ENCODE measurements around the gene STAM2.

DNA sequence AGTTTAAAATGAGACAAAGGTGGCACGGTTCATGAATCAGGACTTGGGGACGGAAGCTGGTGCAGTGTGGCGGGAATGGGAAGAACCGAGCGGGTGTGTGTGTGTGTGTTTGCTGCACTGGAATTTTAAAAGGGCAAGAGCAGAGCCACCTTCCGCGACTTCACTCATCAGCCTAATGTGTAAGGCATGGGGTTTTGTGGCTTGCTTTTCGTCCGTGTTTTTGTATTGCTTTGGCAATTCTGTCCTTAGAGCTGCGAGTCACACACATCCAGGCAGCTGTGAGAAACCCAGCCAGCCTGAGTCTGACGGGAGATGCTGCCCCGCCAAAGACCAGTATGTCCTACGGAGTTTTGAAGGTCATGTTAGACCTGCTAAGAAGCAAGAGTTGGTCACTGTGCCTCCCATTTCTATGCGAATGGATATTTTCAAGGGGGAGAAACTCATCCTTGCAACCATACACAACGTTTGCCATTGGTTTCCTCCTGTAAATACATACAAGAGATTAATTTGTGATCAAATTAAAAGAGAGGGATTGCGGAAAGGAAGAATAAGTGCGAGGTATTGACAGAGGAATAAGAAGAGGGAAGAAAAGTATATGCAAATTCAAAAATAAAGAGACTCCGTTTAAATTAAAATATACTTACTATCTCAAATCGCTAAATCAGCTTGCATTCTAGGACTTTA is 76.1 kb downstream of the STAM2 start:
- TF ChIP-seq, protein P1, sequence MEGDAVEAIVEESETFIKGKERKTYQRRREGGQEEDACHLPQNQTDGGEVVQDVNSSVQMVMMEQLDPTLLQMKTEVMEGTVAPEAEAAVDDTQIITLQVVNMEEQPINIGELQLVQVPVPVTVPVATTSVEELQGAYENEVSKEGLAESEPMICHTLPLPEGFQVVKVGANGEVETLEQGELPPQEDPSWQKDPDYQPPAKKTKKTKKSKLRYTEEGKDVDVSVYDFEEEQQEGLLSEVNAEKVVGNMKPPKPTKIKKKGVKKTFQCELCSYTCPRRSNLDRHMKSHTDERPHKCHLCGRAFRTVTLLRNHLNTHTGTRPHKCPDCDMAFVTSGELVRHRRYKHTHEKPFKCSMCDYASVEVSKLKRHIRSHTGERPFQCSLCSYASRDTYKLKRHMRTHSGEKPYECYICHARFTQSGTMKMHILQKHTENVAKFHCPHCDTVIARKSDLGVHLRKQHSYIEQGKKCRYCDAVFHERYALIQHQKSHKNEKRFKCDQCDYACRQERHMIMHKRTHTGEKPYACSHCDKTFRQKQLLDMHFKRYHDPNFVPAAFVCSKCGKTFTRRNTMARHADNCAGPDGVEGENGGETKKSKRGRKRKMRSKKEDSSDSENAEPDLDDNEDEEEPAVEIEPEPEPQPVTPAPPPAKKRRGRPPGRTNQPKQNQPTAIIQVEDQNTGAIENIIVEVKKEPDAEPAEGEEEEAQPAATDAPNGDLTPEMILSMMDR (IDR thresholded peaks at IDR 0.05; ENCODE audit: extremely low read depth in 1 of 2, insufficient read depth in 1 of 2, low read depth in 1 of 2, low read length in 2 of 2) = no peak
- TF ChIP-seq POLR2A (IDR thresholded peaks at IDR 0.05; ENCODE audit: low read depth, low read length) (no peak), POLR2AphosphoS5 (IDR thresholded peaks at IDR 0.05; ENCODE audit: insufficient read depth, low read depth, low read length) (no peak), EZH2 (IDR thresholded peaks at IDR 0.05; ENCODE audit: borderline replicate concordance, low read depth, low read length, severe bottlenecking) (peak; percentile 94), JUN (IDR thresholded peaks at IDR 0.05; ENCODE audit: borderline replicate concordance, insufficient read depth, insufficient read length, low read depth) (no peak)

Data from endothelial cell of umbilical vein (primary cell).